Bronchial epithelial cell (primary cell): ENCODE results near the gene KCND2. TPM values are rescaled to one million over a fixed set of nuclear protein-coding genes. Genes with fewer than 3 reads are reported as not detected.

Experiments
- DNase-seq: peaks from one replicate; pipeline ENCODE4 v3.0.0-alpha.2; 2010; ENCODE audit warnings: low read depth
- FAIRE-seq: peaks from 2 replicates; lab custom pipeline; 2011; peaks lifted over from hg19 to GRCh38; lab: Jason Lieb, UNC
- H3K27me3 ChIP-seq: 2 replicates; pipeline ENCODE4 v1.5.1; 2011; ENCODE audit warnings: low read length; ENCODE audit not compliant: control insufficient read depth, insufficient read depth
- H3K36me3 ChIP-seq: 2 replicates; pipeline ENCODE4 v1.5.1; 2011; ENCODE audit warnings: low read length; ENCODE audit not compliant: control insufficient read depth, insufficient read depth
- H3K4me3 ChIP-seq: 2 replicates; pipeline ENCODE4 v1.5.1; 2011; ENCODE audit warnings: mild to moderate bottlenecking, low read depth, low read length, control low read depth
- total RNA-seq: library from RNA; depleted of rRNA; stranded (reverse); fragments of >200 nt; gene quantifications from 2 replicates; pipeline ENCODE4 v1.2.1, GENCODE V29; 2014
- TF ChIP-seq, protein P1 (sequence below): IDR thresholded peaks from 2 replicates; pipeline ENCODE4 v1.5.1; 2011; ENCODE audit warnings: mild to moderate bottlenecking, moderate library complexity, low read length, control low read depth, inconsistent platforms; ENCODE audit not compliant: insufficient read depth, severe bottlenecking

KCND2 gene
- total RNA-seq, 1 donor from 2014 or later = under 0.01 TPM

DNA sequence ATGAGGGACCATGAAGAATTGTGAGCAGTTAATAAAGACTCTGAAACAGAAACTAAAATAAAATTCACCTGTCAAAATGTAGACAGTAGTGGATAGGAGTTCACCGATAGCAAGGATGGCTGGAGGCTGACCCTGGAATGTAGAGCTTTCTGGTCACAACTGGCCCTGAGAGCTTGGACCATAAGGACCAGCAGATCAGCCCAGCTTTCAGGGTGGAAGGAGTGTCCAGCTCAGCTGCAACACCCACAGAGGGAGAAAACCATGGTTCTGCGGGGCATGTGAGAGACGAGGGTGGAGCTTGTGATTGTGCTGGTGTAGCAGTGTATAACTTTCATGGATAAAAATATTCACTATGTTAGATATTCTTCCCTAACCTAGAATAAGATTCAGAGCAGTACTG, 199.9 kb downstream of the KCND2 start:
- no peak for FAIRE-seq
- no peaks in the 10 kb centered on the region for H3K36me3 ChIP-seq
- DNase-seq = no peak
- no peaks in the 10 kb centered on the region for H3K27me3 ChIP-seq
- TF ChIP-seq, protein P1, sequence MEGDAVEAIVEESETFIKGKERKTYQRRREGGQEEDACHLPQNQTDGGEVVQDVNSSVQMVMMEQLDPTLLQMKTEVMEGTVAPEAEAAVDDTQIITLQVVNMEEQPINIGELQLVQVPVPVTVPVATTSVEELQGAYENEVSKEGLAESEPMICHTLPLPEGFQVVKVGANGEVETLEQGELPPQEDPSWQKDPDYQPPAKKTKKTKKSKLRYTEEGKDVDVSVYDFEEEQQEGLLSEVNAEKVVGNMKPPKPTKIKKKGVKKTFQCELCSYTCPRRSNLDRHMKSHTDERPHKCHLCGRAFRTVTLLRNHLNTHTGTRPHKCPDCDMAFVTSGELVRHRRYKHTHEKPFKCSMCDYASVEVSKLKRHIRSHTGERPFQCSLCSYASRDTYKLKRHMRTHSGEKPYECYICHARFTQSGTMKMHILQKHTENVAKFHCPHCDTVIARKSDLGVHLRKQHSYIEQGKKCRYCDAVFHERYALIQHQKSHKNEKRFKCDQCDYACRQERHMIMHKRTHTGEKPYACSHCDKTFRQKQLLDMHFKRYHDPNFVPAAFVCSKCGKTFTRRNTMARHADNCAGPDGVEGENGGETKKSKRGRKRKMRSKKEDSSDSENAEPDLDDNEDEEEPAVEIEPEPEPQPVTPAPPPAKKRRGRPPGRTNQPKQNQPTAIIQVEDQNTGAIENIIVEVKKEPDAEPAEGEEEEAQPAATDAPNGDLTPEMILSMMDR = no peak
- H3K4me3 ChIP-seq = no peak overlapping the region

DNA sequence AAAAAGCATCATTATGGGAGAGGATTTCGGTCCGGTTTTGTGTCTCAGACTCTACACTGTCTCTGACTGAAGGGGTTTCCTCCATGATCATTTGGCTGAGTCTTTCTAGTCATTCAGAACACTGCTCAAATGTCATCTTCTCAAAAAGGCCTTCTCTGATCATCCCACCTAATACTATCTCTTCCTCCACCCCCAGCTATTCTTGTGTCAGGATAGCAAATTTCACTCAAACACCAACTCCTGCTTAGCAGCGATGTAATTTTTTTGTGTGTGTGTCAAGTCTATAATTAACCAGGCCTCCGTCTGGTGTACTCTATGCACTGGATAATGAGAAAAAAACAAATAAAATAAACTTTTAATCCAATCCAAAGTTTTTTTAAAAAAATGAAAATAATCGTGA, 200.4 kb downstream of the KCND2 start:
- Histone ChIP-seq H3K27me3 (no peaks in the 10 kb centered on the region), H3K4me3 (no peak overlapping the region), H3K36me3 (no peaks in the 10 kb centered on the region)
- TF ChIP-seq, protein P1 = no peak
- no peak for FAIRE-seq
- no peak for DNase-seq

DNA sequence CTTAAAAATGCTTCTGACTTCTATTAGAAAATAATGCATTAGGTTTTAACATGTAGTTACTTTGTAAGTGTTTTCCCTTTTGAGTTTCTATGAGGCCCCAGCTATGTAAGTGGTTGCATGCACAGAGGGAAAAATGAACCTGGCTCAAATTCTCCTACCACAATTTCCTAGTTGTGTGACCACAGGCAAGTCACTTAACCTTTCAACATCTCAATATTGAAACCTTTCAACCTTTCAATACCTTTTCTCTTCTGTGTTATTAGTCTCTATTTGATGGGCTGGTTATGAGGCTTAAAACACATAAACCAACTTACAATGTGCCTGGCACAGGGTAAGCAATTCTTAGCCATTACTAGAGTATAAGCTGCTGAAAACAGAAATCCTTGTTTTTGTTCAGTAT, 203.0 kb downstream of the KCND2 start:
- DNase-seq (no peak), FAIRE-seq (no peak)
- H3K36me3 ChIP-seq = no peaks in the 10 kb centered on the region
- no peaks in the 10 kb centered on the region for H3K27me3 ChIP-seq
- H3K4me3 ChIP-seq = no peak overlapping the region
- TF ChIP-seq, protein P1 = no peak

DNA sequence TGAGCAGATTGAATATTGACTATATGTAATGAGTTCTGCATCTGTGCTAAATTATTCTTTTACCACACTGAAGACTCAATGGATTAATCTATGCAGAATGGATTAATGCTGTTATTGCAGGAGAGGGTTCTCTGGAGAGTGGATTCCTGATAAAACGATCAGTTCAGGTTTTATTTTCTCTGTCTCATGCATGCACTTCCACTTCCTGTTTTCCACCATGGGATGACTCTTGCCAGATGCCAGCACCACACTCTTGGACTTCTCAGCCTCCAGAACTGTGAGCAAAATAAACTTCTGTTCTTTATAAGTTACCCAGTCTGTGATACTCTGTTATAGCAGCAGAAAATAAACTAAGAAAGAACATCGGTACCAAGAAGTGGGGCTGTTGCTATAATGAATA, 207.5 kb downstream of the KCND2 start:
- DNase-seq (no peak), FAIRE-seq (no peak)
- TF ChIP-seq, protein P1 = no peak
- H3K27me3 ChIP-seq = no peaks in the 10 kb centered on the region
- H3K4me3 ChIP-seq = no peak overlapping the region
- no peaks in the 10 kb centered on the region for H3K36me3 ChIP-seq

DNA sequence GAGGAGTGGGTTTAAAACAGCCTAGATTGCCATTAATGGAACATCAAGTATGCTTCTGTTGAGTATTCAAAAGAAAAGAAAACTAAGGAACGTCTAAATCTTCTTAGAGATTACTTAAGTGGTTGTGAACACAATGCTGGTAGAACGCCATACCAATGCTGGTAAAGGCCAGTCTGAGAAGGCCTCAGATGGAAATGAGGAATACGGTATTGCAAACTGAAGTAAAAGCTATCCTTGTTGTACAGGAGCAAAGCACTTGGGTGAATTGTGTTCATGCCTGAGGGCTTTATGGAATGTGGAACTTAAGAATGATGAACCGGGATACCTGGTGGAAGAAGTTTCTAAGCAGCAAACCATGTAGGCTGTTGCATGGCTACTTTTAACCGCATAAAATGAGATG, 208.0 kb downstream of the KCND2 start:
- Histone ChIP-seq H3K36me3 (no peaks in the 10 kb centered on the region), H3K4me3 (no peak overlapping the region), H3K27me3 (no peaks in the 10 kb centered on the region)
- TF ChIP-seq, protein P1 = no peak
- DNase-seq = no peak
- no peak for FAIRE-seq

DNA sequence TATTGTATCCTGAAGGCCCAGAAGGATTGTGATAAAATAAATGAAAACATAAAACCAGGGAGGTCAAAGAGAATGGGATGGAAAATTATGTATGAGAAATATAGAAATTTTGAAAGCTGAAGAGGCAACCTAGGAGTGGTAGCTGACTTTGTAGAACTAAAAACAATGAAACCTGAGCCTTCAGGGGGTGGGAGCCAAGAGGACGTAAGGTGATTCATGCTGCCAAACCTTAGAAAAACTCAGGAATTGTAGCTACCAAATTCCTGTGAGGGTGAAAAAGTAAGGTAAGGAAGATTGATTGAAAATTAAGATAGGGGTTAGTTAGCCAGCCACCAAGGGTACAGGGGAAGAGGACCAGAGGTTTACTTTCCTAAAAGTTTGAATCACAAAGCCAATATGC, 213.2 kb downstream of the KCND2 start:
- DNase-seq = peak; percentile 3
- TF ChIP-seq, protein P1 = no peak
- no peak for FAIRE-seq
- Histone ChIP-seq H3K27me3 (no peaks in the 10 kb centered on the region), H3K4me3 (no peak overlapping the region), H3K36me3 (no peaks in the 10 kb centered on the region)
